NCI-H1417 treated with DMSO at 0.1 percent for 48 hours (cell line): ENCODE data around the gene NME5.

Experiments used
- DNase-seq: peaks from one replicate; lab custom pipeline; 2025; lab: John Stamatoyannopoulos, UW

The NME5 gene

DNA sequence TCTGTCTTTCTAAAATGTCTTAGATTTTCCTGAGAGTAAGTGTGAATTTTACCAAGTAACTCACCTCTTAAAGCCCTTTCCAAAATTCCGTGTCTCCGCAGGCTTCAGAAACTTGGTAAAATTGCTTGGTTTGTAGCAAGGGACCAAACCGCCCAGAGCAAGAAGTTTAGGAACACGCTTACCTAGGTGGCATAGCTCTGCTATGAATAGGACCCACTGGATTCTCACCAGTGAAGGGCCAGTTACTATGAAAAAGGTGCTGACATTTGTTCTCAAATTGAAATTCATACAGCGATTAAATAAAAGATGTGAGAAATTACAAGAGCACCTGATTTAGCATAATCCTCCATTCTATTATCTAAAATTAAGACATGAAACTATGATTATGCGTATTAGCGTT lies 6.7 kb downstream of the NME5 start:
- no peak for DNase-seq

- DNase-seq: no peak
Measured at GRCh38 chr5:138129347-138129746, 9.9 kb downstream of the NME5 start.

DNA sequence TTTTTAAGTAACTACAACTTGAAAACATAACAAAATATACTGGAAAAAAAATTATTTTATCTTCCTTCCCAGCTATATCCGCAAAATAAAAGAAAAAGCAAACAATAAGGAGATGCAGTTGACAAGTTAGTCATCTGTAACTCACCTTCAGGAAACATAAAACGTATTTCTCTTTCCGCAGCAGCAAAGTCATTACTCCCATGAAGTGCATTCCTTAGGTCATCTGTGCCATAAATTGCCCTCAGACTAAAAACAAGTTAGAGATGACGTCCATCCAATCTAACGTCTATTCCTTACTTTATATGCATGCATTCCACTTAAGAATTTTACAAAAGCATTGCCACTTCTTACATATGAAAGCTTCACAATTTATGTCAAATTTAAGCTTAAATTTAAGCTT lies 10.9 kb downstream of the NME5 start:
- DNase-seq: no peak

GRCh38 chr5:138115254-138115653 lies 24.0 kb downstream of the NME5 start:
- DNase-seq: no peak

DNA sequence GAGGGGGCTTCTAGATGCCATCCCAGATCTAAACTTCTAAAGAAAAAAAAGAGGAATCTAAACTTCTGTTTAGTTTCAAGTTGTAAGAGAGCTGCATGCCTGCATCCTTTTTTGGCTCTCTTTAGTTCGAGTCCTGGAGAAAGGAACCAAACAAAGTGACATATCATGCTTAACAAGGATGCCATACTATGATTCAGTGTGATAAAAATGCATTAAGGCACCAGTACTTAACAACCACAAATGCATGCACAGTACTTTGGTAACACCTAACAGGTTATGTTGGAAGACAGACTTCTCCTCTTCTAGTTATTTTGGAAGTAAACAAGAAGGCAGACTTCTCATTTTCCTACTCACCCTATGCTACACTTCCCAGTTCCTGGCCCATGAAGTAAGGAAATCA lies 27.3 kb downstream of the NME5 start:
- DNase-seq: no peak

- DNase-seq: no peak
Measured at GRCh38 chr5:138111181-138111580, 28.0 kb downstream of the NME5 start.

- no peak for DNase-seq
Measured at GRCh38 chr5:138110266-138110963, 28.8 kb downstream of the NME5 start.

DNA sequence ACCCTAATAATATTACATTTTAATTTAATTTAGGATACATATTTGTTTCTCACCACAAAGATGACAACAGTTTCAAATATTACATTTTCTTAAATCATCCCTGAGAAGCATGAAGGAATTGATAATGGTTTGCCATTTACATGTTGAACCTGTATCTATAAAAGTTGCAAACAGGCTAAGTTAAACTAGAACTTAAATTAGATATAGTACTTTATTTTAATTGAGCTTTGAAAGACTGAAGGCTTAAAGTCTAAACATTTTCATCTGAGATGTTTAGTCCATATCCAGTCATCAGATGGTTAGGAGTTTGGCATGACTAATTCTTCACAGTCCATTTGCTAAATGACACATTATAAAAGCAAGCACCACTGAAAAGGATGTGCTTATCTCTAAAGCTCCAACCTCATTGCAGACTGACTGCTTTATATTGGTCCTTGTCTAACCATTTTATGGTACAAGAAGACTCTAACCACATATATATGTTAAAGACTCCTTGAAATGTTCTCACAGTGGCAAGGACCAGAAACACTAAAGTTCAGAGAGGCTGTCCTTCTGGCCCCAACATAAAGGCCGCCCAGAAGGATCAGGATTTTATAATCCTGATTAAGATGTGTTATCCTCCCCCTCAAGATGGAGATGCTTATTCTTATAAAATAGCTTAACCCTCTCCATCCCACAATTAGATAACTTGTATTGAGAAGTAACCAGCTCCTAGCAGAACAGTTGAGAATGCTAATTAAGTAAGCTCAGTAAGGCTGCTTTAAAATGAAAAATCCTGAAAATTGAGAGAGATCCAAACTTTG lies 29.6 kb downstream of the NME5 start:
- no peak for DNase-seq

DNA sequence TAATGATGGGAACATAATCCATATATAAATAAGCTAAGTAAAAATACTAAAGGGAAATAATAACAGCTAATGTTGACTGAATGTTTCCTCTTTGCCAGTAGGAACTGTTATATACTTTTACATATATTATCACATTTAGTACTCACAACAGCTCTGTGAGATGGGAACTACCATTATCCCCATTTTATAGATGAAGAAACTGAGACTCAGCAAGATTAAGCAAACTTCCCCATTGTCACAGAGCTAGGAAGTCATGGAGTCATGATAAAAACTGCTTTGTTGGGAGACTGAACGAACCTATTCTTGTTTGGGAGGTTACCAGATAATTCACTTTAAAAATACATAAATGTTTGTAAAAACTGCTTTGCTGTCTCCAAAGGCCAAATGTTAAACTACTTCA lies 32.0 kb downstream of the NME5 start:
- DNase-seq: no peak

DNA sequence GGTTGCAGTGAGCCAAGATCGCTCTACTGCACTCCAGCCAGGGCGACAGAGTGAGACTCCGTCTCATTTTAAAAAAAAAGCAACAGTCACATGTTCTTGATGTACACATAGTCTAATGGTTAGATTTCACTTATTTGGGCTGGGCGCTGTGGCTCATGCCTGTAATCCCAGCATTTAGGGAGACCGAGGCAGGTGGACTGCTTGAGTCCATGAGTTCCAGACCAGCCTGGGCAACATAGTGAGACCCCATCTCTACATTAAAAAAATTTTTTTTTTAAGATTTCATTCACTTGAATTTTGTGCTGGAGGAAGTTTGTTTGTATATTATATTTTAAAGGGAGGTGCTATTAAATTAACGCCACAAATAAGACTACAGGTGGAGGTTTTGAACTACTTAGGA lies 33.5 kb downstream of the NME5 start:
- DNase-seq: no peak

GRCh38 chr5:138103319-138103637 lies 36.0 kb downstream of the NME5 start:
- DNase-seq: no peak

DNA sequence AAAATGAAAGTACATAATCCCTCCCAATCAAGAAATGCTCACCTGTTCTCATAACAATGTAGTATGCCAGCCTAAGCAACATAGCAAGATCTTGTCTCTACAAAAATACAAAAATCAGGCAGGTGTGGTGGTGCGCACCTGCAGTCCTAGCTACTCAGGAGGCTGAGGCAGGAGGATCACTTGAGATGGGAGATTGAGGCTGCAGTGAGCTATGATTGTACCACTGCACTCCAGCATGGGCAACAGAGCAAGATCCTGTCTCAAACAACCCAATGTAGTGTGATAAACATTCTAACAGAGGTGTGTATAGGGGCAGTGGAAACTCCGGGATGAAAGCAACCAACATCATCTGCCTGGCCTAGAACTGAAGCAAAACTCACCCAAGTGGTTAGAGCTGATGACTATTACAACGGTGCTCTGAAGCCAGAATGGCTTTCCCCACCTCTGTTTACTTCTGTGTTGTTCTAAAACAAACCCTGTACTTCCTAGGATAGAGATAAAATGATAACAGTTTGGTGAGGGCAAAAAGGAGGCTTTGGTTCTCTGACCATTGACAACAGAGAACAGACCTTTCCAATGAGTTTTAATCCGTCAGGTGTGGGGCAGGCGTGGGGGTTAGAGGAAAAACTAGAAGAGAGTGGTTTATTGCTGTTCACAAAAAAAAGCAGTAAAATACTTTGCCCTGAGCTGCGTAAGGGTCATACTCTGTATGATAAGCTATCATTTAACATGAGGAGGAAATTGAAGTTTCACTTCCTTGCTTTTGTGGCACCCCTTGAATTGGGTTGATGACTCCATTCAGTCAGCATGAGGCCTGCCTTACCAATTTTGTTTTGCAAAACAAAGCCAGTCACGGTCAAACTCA lies 36.5 kb downstream of the NME5 start:
- DNase-seq: no peak

DNA sequence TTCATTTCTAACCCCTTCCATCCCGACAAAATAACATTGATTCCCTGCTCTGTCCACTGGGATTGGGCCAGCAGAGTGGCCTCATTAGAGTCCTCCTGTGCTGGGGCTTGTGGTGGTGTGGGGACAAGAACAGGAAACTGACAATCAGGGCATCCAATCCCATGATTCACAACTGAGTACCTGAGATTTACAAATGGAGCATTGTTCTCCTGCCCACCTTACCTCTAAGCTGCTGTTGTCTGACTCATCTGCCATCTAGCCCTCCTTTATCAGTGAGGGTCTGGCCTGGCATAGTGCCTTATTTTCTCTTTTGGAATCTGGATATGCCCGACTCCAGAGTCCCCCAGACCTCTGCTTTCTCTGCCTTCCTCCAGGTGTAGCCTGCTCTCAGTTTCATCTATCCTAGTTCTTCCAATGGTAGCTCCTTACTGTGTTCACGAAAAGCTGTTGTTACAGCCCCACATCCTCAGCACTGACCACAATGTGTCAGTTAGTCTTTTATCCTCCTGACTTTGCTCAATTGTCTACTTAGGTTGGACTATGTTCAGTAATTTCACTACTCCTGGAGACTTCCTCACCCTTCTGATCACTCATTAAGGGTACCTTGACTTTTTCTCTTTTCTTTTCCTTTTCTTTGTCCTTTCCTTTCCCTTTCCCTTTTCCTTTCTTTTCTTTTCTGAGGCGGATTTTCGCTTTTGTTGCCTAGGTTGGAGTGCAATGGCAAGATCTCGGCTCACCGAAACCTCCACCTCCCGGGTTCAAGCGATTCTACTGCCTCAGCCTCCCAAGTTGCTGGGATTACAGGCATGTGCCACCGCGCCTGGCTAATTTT lies 42.0 kb downstream of the NME5 start:
- no peak for DNase-seq

GRCh38 chr5:138096363-138096762 lies 42.9 kb downstream of the NME5 start:
- no peak for DNase-seq

GRCh38 chr5:138095100-138095907 lies 43.9 kb downstream of the NME5 start:
- no peak for DNase-seq

- no peak for DNase-seq
Measured at GRCh38 chr5:138093036-138093435, 46.2 kb downstream of the NME5 start.

GRCh38 chr5:138092301-138092700 lies 46.9 kb downstream of the NME5 start:
- DNase-seq: no peak

GRCh38 chr5:138091685-138092084 lies 47.5 kb downstream of the NME5 start:
- no peak for DNase-seq

- DNase-seq: no peak
Measured at GRCh38 chr5:138083702-138084101, 55.5 kb downstream of the NME5 start, which contains the start of gene WNT8A. TSS of gene WNT8A (plus strand) at chr5:138084033. CDS start at chr5:138084128, 95 bp downstream.

GRCh38 chr5:138082033-138082432 lies 57.2 kb downstream of the NME5 start:
- no peak for DNase-seq
